ENCODE data around the gene NELFE. TPM values are rescaled to one million over a fixed set of nuclear protein-coding genes. Genes with fewer than 3 reads are reported as not detected.
A peak's percentile ranks its signal among the peaks of the same experiment; 100 is the strongest.

The NELFE gene
- total RNA-seq, 1 experiment from 2014 or later, result 157 TPM

DNA sequence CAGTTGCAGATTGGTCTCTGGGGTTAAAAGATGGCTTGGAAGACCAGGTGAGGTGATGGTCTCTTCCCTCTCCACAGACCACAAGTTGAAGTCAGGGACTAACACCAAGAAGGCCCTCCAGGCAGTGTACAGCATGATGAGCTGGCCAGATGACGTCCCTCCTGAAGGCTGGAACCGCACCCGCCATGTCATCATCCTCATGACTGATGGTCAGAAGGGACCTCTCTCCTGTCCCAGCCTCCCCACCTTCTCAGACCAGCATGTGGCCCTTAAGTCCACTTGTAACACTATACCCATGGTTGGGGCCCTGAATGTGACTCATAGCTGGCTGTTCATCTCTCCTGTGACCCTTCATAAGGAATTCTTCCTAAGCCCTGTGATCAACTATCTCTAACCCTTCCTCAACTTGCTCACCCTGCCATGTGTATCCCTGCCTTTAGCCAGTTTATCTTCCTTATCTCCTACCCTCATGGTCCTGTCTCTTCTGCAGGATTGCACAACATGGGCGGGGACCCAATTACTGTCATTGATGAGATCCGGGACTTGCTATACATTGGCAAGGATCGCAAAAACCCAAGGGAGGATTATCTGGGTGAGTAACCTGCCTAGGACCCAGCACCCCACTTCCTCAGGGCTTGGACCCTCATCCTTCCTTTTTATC, 9.9 kb downstream of the NELFE start:
- no TSS peak for BruUV-seq (replicated peaks)
- H3K27ac Mint-ChIP-seq (ENCODE audit: unreplicated experiment), result peak overlapping the region; percentile 84

DNA sequence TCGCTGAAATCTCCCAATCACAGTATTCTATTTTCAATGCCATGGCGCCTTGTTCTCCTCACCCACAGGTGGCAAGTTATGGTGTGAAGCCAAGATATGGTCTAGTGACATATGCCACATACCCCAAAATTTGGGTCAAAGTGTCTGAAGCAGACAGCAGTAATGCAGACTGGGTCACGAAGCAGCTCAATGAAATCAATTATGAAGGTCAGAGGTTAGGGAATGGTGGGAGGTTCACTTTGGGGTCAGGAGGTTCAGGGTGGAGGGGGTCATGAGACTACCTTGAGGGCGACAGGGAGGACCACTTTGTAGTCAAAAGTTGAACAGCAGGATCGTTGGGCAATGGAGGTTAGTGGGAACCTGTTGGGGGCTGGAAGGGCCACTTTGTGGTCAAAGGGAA, 10.5 kb downstream of the NELFE start:
- Mint-ChIP-seq H3K27me3 (ENCODE audit: unreplicated experiment) (no peaks in the 10 kb centered on the region), H3K4me1 (ENCODE audit: low read depth, unreplicated experiment) (peaks cover 69% of the 10 kb centered on the region), H3K36me3 (ENCODE audit: insufficient read depth, unreplicated experiment) (peaks cover 78% of the 10 kb centered on the region), H3K9me3 (ENCODE audit: low read depth, unreplicated experiment) (no peaks in the 10 kb centered on the region), H3K4me3 (ENCODE audit: low read depth, unreplicated experiment) (peak overlapping the region; percentile 77), H3K27ac (ENCODE audit: unreplicated experiment) (peak overlapping the region; percentile 84)
- intact Hi-C loops (cut with micrococcal nuclease; ENCODE audit: unreplicated experiment), result loop anchor here (10.0 kb wide), 2 partner anchors 174 to 246 kb away; partner anchors contain the start of genes GPSM3, PBX2 and VWA7
- BruUV-seq (replicated peaks), result no TSS peak
- DNase-seq, result no peak
- CTCF ChIA-PET, result interaction anchor here (0.6 to 1.1 kb wide), 2 partner anchors 20 to 51 kb away, joined by 3 read pairs; partner anchors contain the start of gene EHMT2
- TF ChIP-seq, protein P1, sequence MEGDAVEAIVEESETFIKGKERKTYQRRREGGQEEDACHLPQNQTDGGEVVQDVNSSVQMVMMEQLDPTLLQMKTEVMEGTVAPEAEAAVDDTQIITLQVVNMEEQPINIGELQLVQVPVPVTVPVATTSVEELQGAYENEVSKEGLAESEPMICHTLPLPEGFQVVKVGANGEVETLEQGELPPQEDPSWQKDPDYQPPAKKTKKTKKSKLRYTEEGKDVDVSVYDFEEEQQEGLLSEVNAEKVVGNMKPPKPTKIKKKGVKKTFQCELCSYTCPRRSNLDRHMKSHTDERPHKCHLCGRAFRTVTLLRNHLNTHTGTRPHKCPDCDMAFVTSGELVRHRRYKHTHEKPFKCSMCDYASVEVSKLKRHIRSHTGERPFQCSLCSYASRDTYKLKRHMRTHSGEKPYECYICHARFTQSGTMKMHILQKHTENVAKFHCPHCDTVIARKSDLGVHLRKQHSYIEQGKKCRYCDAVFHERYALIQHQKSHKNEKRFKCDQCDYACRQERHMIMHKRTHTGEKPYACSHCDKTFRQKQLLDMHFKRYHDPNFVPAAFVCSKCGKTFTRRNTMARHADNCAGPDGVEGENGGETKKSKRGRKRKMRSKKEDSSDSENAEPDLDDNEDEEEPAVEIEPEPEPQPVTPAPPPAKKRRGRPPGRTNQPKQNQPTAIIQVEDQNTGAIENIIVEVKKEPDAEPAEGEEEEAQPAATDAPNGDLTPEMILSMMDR (IDR thresholded peaks at IDR 0.05; ENCODE audit: unreplicated experiment), result no peak

More for the DNA sequence above, 9.9 kb downstream of the NELFE start:
- Mint-ChIP-seq H3K9me3 (ENCODE audit: low read depth, unreplicated experiment) (no peaks in the 10 kb centered on the region), H3K27me3 (ENCODE audit: unreplicated experiment) (no peaks in the 10 kb centered on the region), H3K4me1 (ENCODE audit: low read depth, unreplicated experiment) (peaks cover 71% of the 10 kb centered on the region), H3K36me3 (ENCODE audit: insufficient read depth, unreplicated experiment) (peaks cover 84% of the 10 kb centered on the region), H3K4me3 (ENCODE audit: low read depth, unreplicated experiment) (peak overlapping the region; percentile 77)
- TF ChIP-seq, protein P1 (IDR thresholded peaks at IDR 0.05; ENCODE audit: unreplicated experiment), result no peak
- peak; percentile 41 for DNase-seq
- intact Hi-C loops (cut with micrococcal nuclease; ENCODE audit: unreplicated experiment), result loop anchor here (10.0 kb wide), 2 partner anchors 174 to 246 kb away; partner anchors contain the start of genes GPSM3, PBX2 and VWA7
- CTCF ChIA-PET, result interaction anchor here (0.6 to 1.1 kb wide), 2 partner anchors 19 to 51 kb away, joined by 3 read pairs; partner anchors contain the start of gene EHMT2

DNA sequence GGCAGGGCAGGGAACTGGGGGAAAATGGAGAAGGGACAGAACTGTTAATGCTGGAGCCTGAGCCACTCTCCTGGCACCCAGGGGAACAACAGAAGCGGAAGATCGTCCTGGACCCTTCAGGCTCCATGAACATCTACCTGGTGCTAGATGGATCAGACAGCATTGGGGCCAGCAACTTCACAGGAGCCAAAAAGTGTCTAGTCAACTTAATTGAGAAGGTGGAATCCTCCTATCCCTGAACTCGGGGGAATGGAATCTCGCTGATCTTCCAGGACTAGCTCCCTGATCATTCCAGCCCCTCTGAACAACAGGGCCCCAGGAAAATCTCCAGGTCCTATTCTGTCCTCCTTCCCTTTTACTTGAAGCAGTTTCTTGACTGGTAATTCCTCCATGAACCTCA, 10.9 kb downstream of the NELFE start:
- CTCF ChIA-PET, result no interaction called here
- no peaks in the 10 kb centered on the region for H3K9me3 Mint-ChIP-seq (ENCODE audit: low read depth, unreplicated experiment)
- TF ChIP-seq, protein P1 (IDR thresholded peaks at IDR 0.05; ENCODE audit: unreplicated experiment), result no peak
- H3K4me1 Mint-ChIP-seq (ENCODE audit: low read depth, unreplicated experiment), result peaks cover 66% of the 10 kb centered on the region
- intact Hi-C loops (cut with micrococcal nuclease; ENCODE audit: unreplicated experiment), result loop anchor here (10.0 kb wide), 2 partner anchors 173 to 247 kb away; partner anchors contain the start of genes GPSM3, PBX2 and VWA7
- H3K4me3 Mint-ChIP-seq (ENCODE audit: low read depth, unreplicated experiment), result peak overlapping the region; percentile 77
- H3K36me3 Mint-ChIP-seq (ENCODE audit: insufficient read depth, unreplicated experiment), result peaks cover 74% of the 10 kb centered on the region
- no peaks in the 10 kb centered on the region for H3K27me3 Mint-ChIP-seq (ENCODE audit: unreplicated experiment)
- BruUV-seq (replicated peaks), result no TSS peak
- peak overlapping the region; percentile 84 for H3K27ac Mint-ChIP-seq (ENCODE audit: unreplicated experiment)
- DNase-seq, result no peak

DNA sequence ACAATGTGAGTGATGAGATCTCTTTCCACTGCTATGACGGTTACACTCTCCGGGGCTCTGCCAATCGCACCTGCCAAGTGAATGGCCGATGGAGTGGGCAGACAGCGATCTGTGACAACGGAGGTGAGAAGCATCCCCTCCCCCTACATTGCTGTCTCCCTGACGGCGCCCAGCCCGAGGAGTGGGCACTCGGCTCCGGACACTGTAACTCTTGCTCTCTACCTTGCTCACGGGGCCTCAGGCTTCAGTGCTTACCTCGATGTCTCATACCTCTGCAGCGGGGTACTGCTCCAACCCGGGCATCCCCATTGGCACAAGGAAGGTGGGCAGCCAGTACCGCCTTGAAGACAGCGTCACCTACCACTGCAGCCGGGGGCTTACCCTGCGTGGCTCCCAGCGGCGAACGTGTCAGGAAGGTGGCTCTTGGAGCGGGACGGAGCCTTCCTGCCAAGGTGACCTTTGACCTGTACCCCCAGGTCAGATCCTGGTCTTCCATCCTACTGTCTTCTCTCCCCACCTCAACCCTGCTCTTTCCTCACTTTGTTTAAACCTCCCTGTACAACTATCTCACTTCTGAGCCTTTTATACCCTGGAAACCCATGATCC, 11.6 kb downstream of the NELFE start:
- Mint-ChIP-seq H3K4me3 (ENCODE audit: low read depth, unreplicated experiment) (peak overlapping the region; percentile 77), H3K27me3 (ENCODE audit: unreplicated experiment) (no peaks in the 10 kb centered on the region)

More for the DNA sequence above, 11.6 kb downstream of the NELFE start:
- intact Hi-C loops (cut with micrococcal nuclease; ENCODE audit: unreplicated experiment), result loop anchor here (10.0 kb wide), 2 partner anchors 172 to 248 kb away; partner anchors contain the start of genes GPSM3, PBX2 and VWA7
- Mint-ChIP-seq H3K36me3 (ENCODE audit: insufficient read depth, unreplicated experiment) (peaks cover 67% of the 10 kb centered on the region), H3K27ac (ENCODE audit: unreplicated experiment) (peak overlapping the region; percentile 84), H3K9me3 (ENCODE audit: low read depth, unreplicated experiment) (no peaks in the 10 kb centered on the region), H3K4me1 (ENCODE audit: low read depth, unreplicated experiment) (peaks cover 70% of the 10 kb centered on the region)
- CTCF ChIA-PET, result no interaction called here
- no TSS peak for BruUV-seq (replicated peaks)
- TF ChIP-seq, protein P1 (IDR thresholded peaks at IDR 0.05; ENCODE audit: unreplicated experiment), result no peak
- no peak for DNase-seq
